HEK293 (cell line): ENCODE measurements around the gene CFAP57.

ENCODE experiments used
- CTCF ChIA-PET: fragments of 350-600 bp; formaldehyde crosslinking; extraction: SDS; loops from one replicate; lab custom pipeline; 2021; ENCODE audit warnings: antibody characterized with exemption; lab: Yijun Ruan, JAX
- POLR2A ChIA-PET: fragments of 300-600 bp; formaldehyde crosslinking; extraction: SDS; loops from one replicate; lab custom pipeline; 2020; ENCODE audit warnings: antibody characterized with exemption, inconsistent platforms; lab: Yijun Ruan, JAX
- H3K27ac ChIP-seq: fragments of 200-500 bp; sonication (Bioruptor generic); 2 replicates; pipeline ENCODE4 v1.5.1; 2014; ENCODE audit warnings: low read depth, low read length, control low read depth, inconsistent platforms; ENCODE audit errors: extremely low read depth
- H3K36me3 ChIP-seq, 2 experiments: fragments of 200-500 bp in 1 of 2; sonication (Bioruptor generic) in 1 of 2; 1 replicate in 1 of 2; 2 replicates in 1 of 2; pipeline ENCODE4 v1.5.1; 2014 to 2017; ENCODE audit warnings: inconsistent platforms in 2 of 2, low read length in 2 of 2; ENCODE audit not compliant: control insufficient read depth in 2 of 2, insufficient read depth in 1 of 2
- H3K4me1 ChIP-seq: fragments of 200-500 bp; sonication (Bioruptor generic); 2 replicates; pipeline ENCODE4 v1.5.1; 2014; ENCODE audit warnings: mild to moderate bottlenecking, low read length, inconsistent platforms; ENCODE audit not compliant: control insufficient read depth, insufficient read depth
- H3K4me3 ChIP-seq: 2 replicates; pipeline ENCODE4 v1.5.1; 2011; ENCODE audit warnings: low read depth, mild to moderate bottlenecking, control low read depth, low read length, moderate library complexity
- H3K9me3 ChIP-seq: fragments of 200-500 bp; sonication (Bioruptor generic); 2 replicates; pipeline ENCODE4 v1.5.1; 2014; ENCODE audit warnings: low read depth, low read length, inconsistent platforms; ENCODE audit not compliant: control insufficient read depth, insufficient read depth
- BCL11B ChIP-seq: fragments of 450-650 bp; formaldehyde crosslinking; IDR thresholded peaks from 2 replicates; pipeline ENCODE4 v1.5.1; 2016; ENCODE audit warnings: low read depth, missing biosample characterization, missing genetic modification characterization
- ELK4 ChIP-seq: IDR thresholded peaks from 2 replicates; pipeline ENCODE4 v1.6.1; 2011; ENCODE audit warnings: mild to moderate bottlenecking, low read depth, low read length, borderline replicate concordance
- FEZF1 ChIP-seq: fragments of 450-650 bp; formaldehyde crosslinking; IDR thresholded peaks from 2 replicates; pipeline ENCODE4 v1.5.1; 2016; ENCODE audit warnings: missing biosample characterization, missing genetic modification characterization
- KLF17 ChIP-seq: fragments of 450-650 bp; formaldehyde crosslinking; IDR thresholded peaks from 2 replicates; pipeline ENCODE4 v1.5.1; 2016; ENCODE audit warnings: missing biosample characterization, missing genetic modification characterization
- PRDM4 ChIP-seq: fragments of 450-650 bp; formaldehyde crosslinking; IDR thresholded peaks from 2 replicates; pipeline ENCODE4 v1.5.1; 2017; ENCODE audit warnings: missing biosample characterization, missing genetic modification characterization
- TRIM28 ChIP-seq: IDR thresholded peaks from 2 replicates; pipeline ENCODE4 v1.6.1; 2011; ENCODE audit warnings: low read length, control low read depth, borderline replicate concordance
- ZNF138 ChIP-seq: fragments of 450-650 bp; formaldehyde crosslinking; IDR thresholded peaks from 2 replicates; pipeline ENCODE4 v1.5.1; 2016; ENCODE audit warnings: missing biosample characterization, missing genetic modification characterization, borderline replicate concordance
- ZNF140 ChIP-seq: fragments of 450-650 bp; formaldehyde crosslinking; IDR thresholded peaks from 2 replicates; pipeline ENCODE4 v1.5.1; 2016; ENCODE audit warnings: missing biosample characterization, missing genetic modification characterization
- ZNF248 ChIP-seq: fragments of 450-650 bp; formaldehyde crosslinking; IDR thresholded peaks from 2 replicates; pipeline ENCODE4 v1.5.1; 2017; ENCODE audit warnings: missing biosample characterization, missing genetic modification characterization
- ZNF521 ChIP-seq: fragments of 450-650 bp; formaldehyde crosslinking; IDR thresholded peaks from 2 replicates; pipeline ENCODE4 v1.5.1; 2017; ENCODE audit warnings: missing biosample characterization, mild to moderate bottlenecking, missing genetic modification characterization
- ZNF530 ChIP-seq: fragments of 450-650 bp; formaldehyde crosslinking; IDR thresholded peaks from 2 replicates; pipeline ENCODE4 v1.5.1; 2016; ENCODE audit warnings: low read depth, missing biosample characterization, missing genetic modification characterization
- ZNF555 ChIP-seq: fragments of 450-650 bp; formaldehyde crosslinking; conservative IDR thresholded peaks from 2 replicates; pipeline ENCODE4 v1.5.1; 2017; ENCODE audit warnings: missing biosample characterization, mild to moderate bottlenecking, missing genetic modification characterization, inconsistent platforms
- ZNF621 ChIP-seq: fragments of 450-650 bp; formaldehyde crosslinking; IDR thresholded peaks from 2 replicates; pipeline ENCODE4 v1.5.1; 2017; ENCODE audit warnings: missing biosample characterization, missing genetic modification characterization
- ZNF677 ChIP-seq: fragments of 450-650 bp; IDR thresholded peaks from 2 replicates; pipeline ENCODE4 v1.5.0; 2018; ENCODE audit warnings: missing biosample characterization, mild to moderate bottlenecking, missing genetic modification characterization, moderate library complexity
- ZNF777 ChIP-seq: fragments of 450-650 bp; formaldehyde crosslinking; IDR thresholded peaks from 2 replicates; pipeline ENCODE4 v1.5.1; 2017; ENCODE audit warnings: missing biosample characterization, missing genetic modification characterization, borderline replicate concordance
- ZNF830 ChIP-seq: fragments of 450-650 bp; IDR thresholded peaks from 2 replicates; pipeline ENCODE4 v1.5.0; 2018; ENCODE audit warnings: missing biosample characterization, missing genetic modification characterization, low read depth, mild to moderate bottlenecking, moderate library complexity
- ZSCAN16 ChIP-seq: fragments of 450-650 bp; formaldehyde crosslinking; IDR thresholded peaks from 2 replicates; pipeline ENCODE4 v1.5.1; 2016; ENCODE audit warnings: missing biosample characterization, missing genetic modification characterization
- TF ChIP-seq, protein P1 (sequence below): fragments of 450-650 bp; IDR thresholded peaks from 2 replicates; pipeline ENCODE4 v1.5.1; 2018; ENCODE audit warnings: missing biosample characterization, missing genetic modification characterization
- TF ChIP-seq, protein P2 (sequence below): fragments of 450-650 bp; formaldehyde crosslinking; IDR thresholded peaks from 2 replicates; pipeline ENCODE4 v1.5.1; 2016; ENCODE audit warnings: missing biosample characterization, missing genetic modification characterization

CFAP57 gene

GRCh38 chr1:43296207-43296606 is 124.1 kb downstream of the CFAP57 start (continued):
- TF ChIP-seq ZNF830 (tag by site-specific recombination) = no peak
- TF ChIP-seq ELK4 = no peak
- no peak for TF ChIP-seq PRDM4 (tag by site-specific recombination)
- TF ChIP-seq, all 188 proteins: peak for 0

- ChIA-PET POLR2A (no interaction called here), CTCF (no interaction called here)
- TF ChIP-seq ZNF777 (tag by site-specific recombination) (no peak), ZSCAN16 (tag by site-specific recombination) (no peak), ZNF138 (tag by site-specific recombination) (no peak), TRIM28 (no peak), FEZF1 (tag by site-specific recombination) (no peak)
- TF ChIP-seq, protein P1, sequence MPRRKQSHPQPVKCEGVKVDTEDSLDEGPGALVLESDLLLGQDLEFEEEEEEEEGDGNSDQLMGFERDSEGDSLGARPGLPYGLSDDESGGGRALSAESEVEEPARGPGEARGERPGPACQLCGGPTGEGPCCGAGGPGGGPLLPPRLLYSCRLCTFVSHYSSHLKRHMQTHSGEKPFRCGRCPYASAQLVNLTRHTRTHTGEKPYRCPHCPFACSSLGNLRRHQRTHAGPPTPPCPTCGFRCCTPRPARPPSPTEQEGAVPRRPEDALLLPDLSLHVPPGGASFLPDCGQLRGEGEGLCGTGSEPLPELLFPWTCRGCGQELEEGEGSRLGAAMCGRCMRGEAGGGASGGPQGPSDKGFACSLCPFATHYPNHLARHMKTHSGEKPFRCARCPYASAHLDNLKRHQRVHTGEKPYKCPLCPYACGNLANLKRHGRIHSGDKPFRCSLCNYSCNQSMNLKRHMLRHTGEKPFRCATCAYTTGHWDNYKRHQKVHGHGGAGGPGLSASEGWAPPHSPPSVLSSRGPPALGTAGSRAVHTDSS (tag by site-specific recombination) = no peak
These were observed 125.9 kb downstream of the CFAP57 start for GRCh38 chr1:43298055-43298454.

GRCh38 chr1:43299101-43299500 is 127.0 kb downstream of the CFAP57 start:
- Histone ChIP-seq H3K9me3 (no peaks in the 10 kb centered on the region), H3K36me3 (no peaks in the 10 kb centered on the region), H3K4me1 (peaks cover 4% of the 10 kb centered on the region), H3K27ac (no peak overlapping the region), H3K4me3 (no peak overlapping the region)
- CTCF ChIA-PET = no interaction called here
- TF ChIP-seq ZNF248 (tag by site-specific recombination) (no peak), BCL11B (tag by site-specific recombination) (no peak), ZNF521 (tag by site-specific recombination) (no peak), ZNF621 (tag by site-specific recombination) (no peak), ZNF530 (tag by site-specific recombination) (no peak), KLF17 (tag by site-specific recombination) (no peak), ZNF140 (tag by site-specific recombination) (no peak), ZNF677 (tag by site-specific recombination) (no peak), ZNF555 (tag by site-specific recombination) (no peak)
- TF ChIP-seq, protein P2, sequence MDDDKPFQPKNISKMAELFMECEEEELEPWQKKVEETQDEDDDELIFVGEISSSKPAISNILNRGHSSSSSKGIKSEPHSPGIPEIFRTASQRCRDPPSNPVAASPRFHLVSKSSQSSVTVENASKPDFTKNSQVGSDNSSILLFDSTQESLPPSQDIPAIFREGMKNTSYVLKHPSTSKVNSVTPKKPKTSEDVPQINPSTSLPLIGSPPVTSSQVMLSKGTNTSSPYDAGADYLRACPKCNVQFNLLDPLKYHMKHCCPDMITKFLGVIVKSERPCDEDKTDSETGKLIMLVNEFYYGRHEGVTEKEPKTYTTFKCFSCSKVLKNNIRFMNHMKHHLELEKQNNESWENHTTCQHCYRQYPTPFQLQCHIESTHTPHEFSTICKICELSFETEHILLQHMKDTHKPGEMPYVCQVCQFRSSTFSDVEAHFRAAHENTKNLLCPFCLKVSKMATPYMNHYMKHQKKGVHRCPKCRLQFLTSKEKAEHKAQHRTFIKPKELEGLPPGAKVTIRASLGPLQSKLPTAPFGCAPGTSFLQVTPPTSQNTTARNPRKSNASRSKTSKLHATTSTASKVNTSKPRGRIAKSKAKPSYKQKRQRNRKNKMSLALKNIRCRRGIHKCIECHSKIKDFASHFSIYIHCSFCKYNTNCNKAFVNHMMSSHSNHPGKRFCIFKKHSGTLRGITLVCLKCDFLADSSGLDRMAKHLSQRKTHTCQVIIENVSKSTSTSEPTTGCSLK (tag by site-specific recombination) = no peak
- POLR2A ChIA-PET = no interaction called here

More at GRCh38 chr1:43298055-43298454, 125.9 kb downstream of the CFAP57 start:
- no peaks in the 10 kb centered on the region for H3K36me3 ChIP-seq
- H3K4me3 ChIP-seq = no peak overlapping the region
- no peaks in the 10 kb centered on the region for H3K9me3 ChIP-seq
- H3K4me1 ChIP-seq = peaks cover 4% of the 10 kb centered on the region
- no peak overlapping the region for H3K27ac ChIP-seq
